Stomach (tissue), 9 donors: ENCODE results near the gene ILDR2. TPM values are rescaled to one million over a fixed set of nuclear protein-coding genes. Genes with fewer than 3 reads are reported as not detected.

Experiments used
- DNase-seq, 2 donors: peaks; one replicate each; pipeline versions ENCODE4 v3.0.0 to v3.0.0-alpha.2; 2013 to 2019
- H3K27ac ChIP-seq, 5 donors: fragments of 200-600 bp in 4 of 5; sonication (generic) in 4 of 5; one replicate each; pipeline ENCODE4 v1.5.1; 2013 to 2019; ENCODE audit warnings: mild to moderate bottlenecking in 1 of 5, moderate library complexity in 1 of 5
- H3K27me3 ChIP-seq, 3 donors: fragments of 200-600 bp; sonication (generic); one replicate each; pipeline ENCODE4 v1.5.1; 2017 to 2019; ENCODE audit warnings: mixed run types in 1 of 3
- H3K36me3 ChIP-seq, 4 donors: fragments of 200-600 bp; sonication (generic); 1 replicate in 3 of 4; 2 replicates in 1 of 4; pipeline ENCODE4 v1.5.1; 2016 to 2019
- H3K4me1 ChIP-seq, 4 donors: fragments of 200-600 bp; sonication (generic); one replicate each; pipeline ENCODE4 v1.5.1; 2016 to 2019
- H3K4me3 ChIP-seq, 4 donors: fragments of 200-600 bp; sonication (generic) in 3 of 4; one replicate each; pipeline ENCODE4 v1.5.1; 2016 to 2019; ENCODE audit warnings: mild to moderate bottlenecking in 1 of 4
- H3K9me3 ChIP-seq, 4 donors: fragments of 200-600 bp; sonication (generic); one replicate each; pipeline ENCODE4 v1.5.1; 2016 to 2019
- EP300 ChIP-seq: sonication (generic); formaldehyde crosslinking; IDR thresholded peaks from one replicate; pipeline ENCODE4 v1.6.1; 2017; ENCODE audit warnings: antibody characterized with exemption
- POLR2A ChIP-seq, 4 donors: fragments of 450-650 bp; IDR thresholded peaks; one replicate each; pipeline ENCODE4 v1.6.1; 2016; ENCODE audit warnings: antibody characterized with exemption in 4 of 4, control low read depth in 2 of 4, mild to moderate bottlenecking in 1 of 4, moderate library complexity in 1 of 4
- POLR2AphosphoS5 ChIP-seq, 3 donors: sonication (generic); formaldehyde crosslinking; IDR thresholded peaks; one replicate each; pipeline ENCODE4 v1.6.1; 2016; ENCODE audit warnings: antibody characterized with exemption in 3 of 3
- WGBS, 5 donors: extraction: QIAGEN DNeasy Blood & Tissue Kit in 3 of 5; methylation state at CpG; one replicate each; pipeline versions ENCODE4 v1.1.5 to v1.1.7; 2013 to 2018; 5-methylcytosine and 5-hydroxymethylcytosine counted together
- intact Hi-C: fragments of 100-400 bp; cut with DNase I; formaldehyde crosslinking; loops from one replicate; pipeline ENCODE4 v1.15.1; 2023; ENCODE audit warnings: low total_unique reads
- polyA plus RNA-seq, 3 donors: library from polyadenylated mRNA; stranded (reverse); fragments of 200-250 nt; gene quantifications; one replicate each; pipeline ENCODE4 v1.2.3, GENCODE V29; 2013
- total RNA-seq, 5 donors: library from RNA; depleted of rRNA; stranded (reverse); fragments of >200 nt; gene quantifications; one replicate each; pipeline versions ENCODE4 v1.1.0 to v1.2.3, GENCODE V29; 2014 to 2016
- TF ChIP-seq, protein P1 (sequence below), 7 experiments: fragments of 450-650 bp in 4 of 7; fragments of 200-600 bp in 3 of 7; sonication (generic) in 3 of 7; IDR thresholded peaks; one replicate each; pipeline ENCODE4 v1.5.1; 2016 to 2019; ENCODE audit warnings: antibody characterized with exemption in 7 of 7, control low read depth in 2 of 7, mild to moderate bottlenecking in 1 of 7
- donor health status: healthy with polysubstance abuse.
- donor health status: Bipolar disorder and iron deficiency.
- donor health status: healthy.

The ILDR2 gene
- total and polyA plus RNA-seq, 8 donors = under 0.01 to 0.92 (median 0.14) TPM; not detected in 2

- WGBS, 5 donors = 50 to 79% (median 61%) methylated on average over 4 of the region's 4 CpGs
- intact Hi-C loops = no loop called here
Observed at GRCh38 chr1:166937329-166937728, 38.0 kb downstream of the ILDR2 start.

GRCh38 chr1:166933633-166934032 is 41.7 kb downstream of the ILDR2 start:
- Histone ChIP-seq H3K4me3 (no peak overlapping the region), H3K27ac (no peak overlapping the region), H3K36me3 (no peaks in the 10 kb centered on the region), H3K4me1 (no peaks in the 10 kb centered on the region), H3K9me3 (no peaks in the 10 kb centered on the region), H3K27me3 (no peaks in the 10 kb centered on the region)
- WGBS, 5 donors = 67 to 79% (median 76%) methylated on average over 1 of the region's 1 CpG
- no peak for DNase-seq
- no peak for TF ChIP-seq POLR2AphosphoS5 (IDR thresholded peaks at IDR 0.05)
- no peak for TF ChIP-seq POLR2A (IDR thresholded peaks at IDR 0.05)
- no peak for TF ChIP-seq EP300
- TF ChIP-seq, protein P1, sequence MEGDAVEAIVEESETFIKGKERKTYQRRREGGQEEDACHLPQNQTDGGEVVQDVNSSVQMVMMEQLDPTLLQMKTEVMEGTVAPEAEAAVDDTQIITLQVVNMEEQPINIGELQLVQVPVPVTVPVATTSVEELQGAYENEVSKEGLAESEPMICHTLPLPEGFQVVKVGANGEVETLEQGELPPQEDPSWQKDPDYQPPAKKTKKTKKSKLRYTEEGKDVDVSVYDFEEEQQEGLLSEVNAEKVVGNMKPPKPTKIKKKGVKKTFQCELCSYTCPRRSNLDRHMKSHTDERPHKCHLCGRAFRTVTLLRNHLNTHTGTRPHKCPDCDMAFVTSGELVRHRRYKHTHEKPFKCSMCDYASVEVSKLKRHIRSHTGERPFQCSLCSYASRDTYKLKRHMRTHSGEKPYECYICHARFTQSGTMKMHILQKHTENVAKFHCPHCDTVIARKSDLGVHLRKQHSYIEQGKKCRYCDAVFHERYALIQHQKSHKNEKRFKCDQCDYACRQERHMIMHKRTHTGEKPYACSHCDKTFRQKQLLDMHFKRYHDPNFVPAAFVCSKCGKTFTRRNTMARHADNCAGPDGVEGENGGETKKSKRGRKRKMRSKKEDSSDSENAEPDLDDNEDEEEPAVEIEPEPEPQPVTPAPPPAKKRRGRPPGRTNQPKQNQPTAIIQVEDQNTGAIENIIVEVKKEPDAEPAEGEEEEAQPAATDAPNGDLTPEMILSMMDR (IDR thresholded peaks at IDR 0.05) = no peak
- intact Hi-C loops = no loop called here

More at GRCh38 chr1:166937329-166937728, 38.0 kb downstream of the ILDR2 start:
- Histone ChIP-seq H3K27me3 (no peaks in the 10 kb centered on the region), H3K36me3 (no peaks in the 10 kb centered on the region), H3K4me1 (no peaks in the 10 kb centered on the region), H3K9me3 (no peaks in the 10 kb centered on the region), H3K4me3 (no peak overlapping the region), H3K27ac (no peak overlapping the region)
- TF ChIP-seq, protein P1 (IDR thresholded peaks at IDR 0.05) = no peak
- TF ChIP-seq EP300 = no peak
- TF ChIP-seq POLR2A (IDR thresholded peaks at IDR 0.05) = no peak
- TF ChIP-seq POLR2AphosphoS5 (IDR thresholded peaks at IDR 0.05) = no peak
- no peak for DNase-seq

DNA sequence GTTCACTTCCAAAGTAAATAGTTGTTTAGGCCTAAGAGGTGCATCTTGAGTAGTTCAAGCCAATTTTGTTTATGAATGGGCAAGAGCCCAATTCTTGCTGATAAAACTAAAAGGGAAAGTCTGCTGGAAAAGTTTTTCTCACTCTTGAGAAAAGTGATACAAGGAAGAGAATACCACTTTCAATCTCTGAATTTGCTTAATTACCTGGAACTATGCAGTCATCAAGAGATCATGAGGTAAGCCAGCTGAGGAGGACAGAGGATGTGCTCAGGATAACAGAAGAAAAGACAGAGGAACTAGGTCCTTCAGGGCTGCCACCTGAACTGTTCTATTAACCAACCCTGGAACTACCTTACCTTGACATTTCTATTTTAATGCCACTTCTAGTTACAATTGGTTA is 42.2 kb downstream of the ILDR2 start:
- Histone ChIP-seq H3K4me1 (no peaks in the 10 kb centered on the region), H3K9me3 (no peaks in the 10 kb centered on the region), H3K4me3 (no peak overlapping the region), H3K27me3 (no peaks in the 10 kb centered on the region), H3K27ac (no peak overlapping the region), H3K36me3 (no peaks in the 10 kb centered on the region)
- TF ChIP-seq, protein P1 (IDR thresholded peaks at IDR 0.05) = no peak
- TF ChIP-seq EP300 (no peak), POLR2A (IDR thresholded peaks at IDR 0.05) (no peak), POLR2AphosphoS5 (IDR thresholded peaks at IDR 0.05) (no peak)
- DNase-seq = no peak
- intact Hi-C loops = no loop called here

GRCh38 chr1:166929911-166930310 is 45.4 kb downstream of the ILDR2 start:
- H3K36me3 ChIP-seq = no peaks in the 10 kb centered on the region
- WGBS, 5 donors = 68 to 85% (median 81%) methylated on average over 1 of the region's 1 CpG
- no peaks in the 10 kb centered on the region for H3K27me3 ChIP-seq
- TF ChIP-seq POLR2AphosphoS5 (IDR thresholded peaks at IDR 0.05) = no peak
- TF ChIP-seq EP300 = no peak
- TF ChIP-seq, protein P1 (IDR thresholded peaks at IDR 0.05) = no peak
- TF ChIP-seq POLR2A (IDR thresholded peaks at IDR 0.05) = no peak
- H3K9me3 ChIP-seq = no peaks in the 10 kb centered on the region
- no peaks in the 10 kb centered on the region for H3K4me1 ChIP-seq
- intact Hi-C loops = no loop called here
- no peak overlapping the region for H3K4me3 ChIP-seq
- DNase-seq = no peak
- H3K27ac ChIP-seq = no peak overlapping the region
